GM19438 (cell line): ENCODE measurements around the gene RPS21.
"Not testable (repeated sequence)": the region's sequence is repeated elsewhere in the genome, so short reads cannot be mapped to it uniquely, and the experiment has no call there.

Experiments
- ATAC-seq: cut with Tn5 transposase; IDR thresholded peaks from one replicate; pipeline ENCODE4 v1.9.1; 2021; ENCODE audit warnings: low read depth; ENCODE audit not compliant: unreplicated experiment

The RPS21 gene

GRCh38 chr20:62363920-62364851, 22.7 kb upstream of the RPS21 start:
- no peak for ATAC-seq

GRCh38 chr20:62364911-62365736, 21.8 kb upstream of the RPS21 start:
- no peak for ATAC-seq

DNA sequence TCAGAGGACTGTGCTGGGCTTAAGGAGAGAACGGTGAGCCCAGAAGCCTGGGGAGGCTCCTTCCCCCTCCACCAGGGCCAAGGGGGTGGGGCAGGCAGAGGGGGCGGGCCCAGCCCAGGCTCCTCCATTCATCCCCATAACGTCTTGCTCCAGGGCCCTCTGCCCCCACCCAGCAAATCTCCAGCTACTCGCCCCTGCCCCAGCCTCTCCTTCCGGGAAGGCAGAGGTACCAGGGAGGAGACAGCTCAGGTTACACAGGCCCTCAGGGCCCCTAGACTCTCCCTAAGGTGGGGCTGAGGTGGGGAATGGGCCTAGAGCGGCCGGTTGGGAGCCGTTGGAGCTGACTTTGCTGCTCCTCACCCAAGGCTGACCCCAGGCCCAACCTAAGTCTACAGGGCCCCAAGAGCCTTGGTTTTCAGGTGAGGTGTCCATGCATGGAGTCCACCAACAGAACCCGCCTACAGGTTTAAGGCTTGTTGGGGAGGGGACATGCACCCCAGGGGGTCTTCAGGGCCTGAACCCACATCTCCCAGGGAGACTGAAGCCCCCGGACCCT, 21.0 kb upstream of the RPS21 start:
- no peak for ATAC-seq

DNA sequence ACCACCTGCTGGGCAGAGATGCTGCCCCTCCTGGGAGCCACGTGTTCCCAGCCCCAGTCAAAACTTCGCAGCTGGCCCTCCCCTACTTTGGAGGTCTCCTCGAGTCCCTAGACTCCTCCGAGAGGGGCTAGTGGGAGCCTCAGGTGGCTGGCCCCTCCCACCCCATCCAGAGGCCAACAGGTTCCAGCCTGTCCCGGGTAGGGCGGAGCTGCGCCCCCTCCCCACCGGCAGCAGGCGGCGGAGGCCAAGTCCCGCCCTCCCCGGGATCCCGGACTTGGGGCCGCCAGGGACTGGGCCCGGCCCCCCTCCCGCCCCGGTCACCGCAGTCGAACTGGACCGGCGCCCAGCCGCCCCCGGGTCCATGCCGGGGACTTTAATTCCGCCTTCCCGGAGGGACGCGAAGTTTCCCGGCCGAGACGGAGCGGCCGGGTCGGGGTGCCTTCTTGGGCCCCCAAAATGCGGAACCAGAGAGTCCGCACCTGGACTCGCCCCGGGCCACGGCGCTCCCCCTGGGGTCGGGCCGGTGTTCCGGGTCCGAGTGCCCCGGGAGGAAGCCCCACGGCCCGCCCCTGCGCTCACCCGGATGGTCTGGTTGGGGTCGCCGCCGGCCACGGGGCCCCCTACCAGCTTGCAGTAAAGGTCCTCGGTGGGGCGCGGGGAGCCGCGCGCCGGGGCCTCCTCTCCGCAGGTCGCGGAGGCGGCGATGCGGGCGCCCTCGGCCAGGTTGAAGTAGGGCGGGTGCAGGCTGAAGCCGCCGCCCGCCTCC, 20.4 kb upstream of the RPS21 start:
- no peak for ATAC-seq

- no peak for ATAC-seq
These were observed 19.7 kb upstream of the RPS21 start, which contains the start of gene LAMA5 for GRCh38 chr20:62367136-62367632. Gene LAMA5, minus strand, starts transcription at chr20:62367312. Its CDS starts 67 bp downstream, at chr20:62367245.

DNA sequence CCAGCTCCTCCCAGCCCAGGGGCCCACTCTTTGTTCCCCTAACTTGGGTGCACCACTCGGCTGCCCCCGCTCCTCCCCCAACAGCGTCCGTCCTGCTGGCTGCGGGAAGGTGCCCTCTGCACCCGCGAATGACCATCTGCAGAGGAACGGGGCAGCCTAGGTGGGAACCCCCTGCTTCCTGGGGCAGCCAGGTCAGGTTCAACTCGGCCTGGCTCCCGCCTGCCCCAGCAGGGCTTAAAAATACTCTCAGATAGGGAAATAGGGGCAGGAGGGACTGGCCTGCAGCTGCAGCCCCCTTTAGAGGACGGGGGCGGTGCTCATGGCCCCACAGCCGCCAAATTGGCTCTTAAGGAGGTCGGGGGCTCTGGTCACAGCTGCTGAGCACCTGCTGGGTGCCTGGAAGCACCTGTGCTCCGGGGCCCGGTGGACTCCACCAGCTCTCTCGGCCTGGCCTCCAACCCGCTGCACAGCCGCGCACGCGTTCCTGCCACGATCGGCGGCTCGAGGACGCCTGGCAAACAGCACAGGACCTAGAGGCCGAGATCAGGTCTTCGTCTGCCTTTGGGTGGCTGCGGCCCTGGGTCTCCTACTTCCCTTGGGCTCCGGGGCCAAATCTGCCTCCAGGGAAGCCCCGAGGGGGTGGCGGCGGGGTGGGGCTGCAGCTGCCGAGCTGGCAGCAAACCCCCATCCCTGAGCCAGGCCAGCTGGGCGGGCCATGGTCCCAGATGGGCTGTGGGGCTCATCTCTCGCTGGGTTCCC, 19.1 kb upstream of the RPS21 start:
- no peak for ATAC-seq

- ATAC-seq = no peak
These were observed 18.4 kb upstream of the RPS21 start for GRCh38 chr20:62368392-62368975.

DNA sequence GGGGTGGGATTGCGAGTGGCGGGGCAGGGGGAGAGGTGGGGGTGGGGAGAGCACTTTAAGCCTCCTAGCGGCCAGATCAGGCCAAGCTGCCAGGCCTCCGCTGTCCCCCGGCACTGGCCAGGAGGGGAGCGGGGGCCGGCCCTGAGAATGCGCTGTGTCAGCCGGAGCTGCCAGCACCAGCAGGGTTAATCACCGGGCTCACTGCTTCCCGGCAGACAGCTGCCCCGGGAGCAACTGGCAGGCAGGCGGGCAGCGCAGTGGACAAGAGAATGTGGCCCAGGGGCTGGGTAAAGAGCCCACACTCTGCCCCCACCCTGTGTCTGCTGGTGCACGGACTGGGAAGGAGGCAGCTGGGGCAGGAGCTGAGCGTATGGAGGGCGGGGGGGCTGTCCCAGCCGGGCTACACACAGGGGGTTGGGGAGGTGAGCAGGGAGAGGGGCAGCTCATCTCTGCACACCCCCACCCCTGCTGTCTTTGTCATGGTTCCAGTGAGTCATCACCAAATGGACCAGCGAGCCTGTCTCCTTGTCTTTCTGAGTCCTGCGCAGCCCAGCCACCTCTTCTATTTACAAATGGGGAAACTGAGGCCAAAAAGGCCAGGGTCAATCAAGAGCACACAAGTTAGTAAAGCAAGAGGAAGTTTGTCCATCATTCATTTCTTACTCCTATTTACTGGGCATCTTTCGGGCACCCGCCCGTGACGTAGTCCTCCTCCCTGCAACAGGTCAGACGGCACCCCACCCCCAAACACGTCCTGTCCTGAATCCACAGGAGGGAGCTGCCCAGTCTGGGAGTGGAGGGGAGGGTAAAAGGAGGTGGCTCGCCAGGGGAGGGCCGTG, 17.7 kb upstream of the RPS21 start:
- no peak for ATAC-seq

DNA sequence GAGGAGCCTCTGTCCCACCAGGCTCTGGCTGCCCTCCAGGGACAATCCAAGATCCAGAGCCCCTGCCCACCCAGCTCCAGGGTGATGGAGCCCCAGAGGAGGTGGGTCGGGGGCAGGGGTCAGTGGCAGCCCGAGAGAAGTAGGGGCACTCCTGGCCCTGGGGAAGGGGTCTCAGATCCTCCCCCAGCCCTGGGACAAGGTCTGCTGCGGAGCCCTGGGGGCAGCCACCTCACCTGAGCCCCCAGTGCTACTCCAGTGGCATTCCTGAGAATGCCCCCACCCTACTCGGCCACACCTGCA, 17.1 kb upstream of the RPS21 start:
- ATAC-seq = no peak

- no peak for ATAC-seq
These were observed 16.6 kb upstream of the RPS21 start for GRCh38 chr20:62370115-62370806.

DNA sequence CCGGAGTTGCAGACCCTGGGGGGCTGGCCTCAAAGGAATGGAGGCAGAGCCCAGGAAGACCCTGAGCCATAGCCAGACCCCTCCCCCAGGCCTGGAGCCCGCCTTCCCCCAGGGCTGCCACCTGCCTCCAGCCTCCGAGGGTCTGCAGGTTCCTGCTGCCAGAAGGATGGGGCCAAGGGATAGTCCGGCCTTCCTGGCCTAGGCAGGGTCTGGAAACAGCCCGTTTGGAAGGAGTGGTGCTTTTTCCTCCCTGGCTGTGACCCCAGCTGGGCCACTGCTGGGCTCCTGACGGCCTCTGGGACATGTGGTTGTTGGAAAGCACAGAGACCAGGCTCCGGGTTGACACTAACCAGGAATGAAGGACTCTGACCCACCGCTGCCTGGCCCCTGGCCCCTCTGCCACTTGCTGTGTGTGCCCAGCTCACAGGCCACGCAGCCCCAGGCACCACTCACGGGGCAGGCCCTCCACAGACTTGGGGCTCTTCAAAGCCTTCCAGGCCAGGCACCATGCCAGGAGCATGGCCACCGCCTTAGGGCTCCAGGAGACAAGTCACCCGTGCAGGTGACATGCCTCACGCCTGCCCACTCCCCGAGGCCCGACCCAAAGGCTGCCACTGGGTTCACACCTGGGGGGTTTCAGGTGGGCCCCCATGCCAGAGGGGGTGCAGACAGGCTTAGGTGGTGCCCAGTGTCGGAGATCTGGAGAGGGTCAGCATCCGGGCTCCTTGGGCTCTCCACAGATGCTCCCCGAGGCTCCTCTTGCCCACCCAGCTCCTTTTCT, 15.9 kb upstream of the RPS21 start:
- no peak for ATAC-seq

- ATAC-seq = no peak
These were observed 15.3 kb upstream of the RPS21 start for GRCh38 chr20:62371588-62372041.

DNA sequence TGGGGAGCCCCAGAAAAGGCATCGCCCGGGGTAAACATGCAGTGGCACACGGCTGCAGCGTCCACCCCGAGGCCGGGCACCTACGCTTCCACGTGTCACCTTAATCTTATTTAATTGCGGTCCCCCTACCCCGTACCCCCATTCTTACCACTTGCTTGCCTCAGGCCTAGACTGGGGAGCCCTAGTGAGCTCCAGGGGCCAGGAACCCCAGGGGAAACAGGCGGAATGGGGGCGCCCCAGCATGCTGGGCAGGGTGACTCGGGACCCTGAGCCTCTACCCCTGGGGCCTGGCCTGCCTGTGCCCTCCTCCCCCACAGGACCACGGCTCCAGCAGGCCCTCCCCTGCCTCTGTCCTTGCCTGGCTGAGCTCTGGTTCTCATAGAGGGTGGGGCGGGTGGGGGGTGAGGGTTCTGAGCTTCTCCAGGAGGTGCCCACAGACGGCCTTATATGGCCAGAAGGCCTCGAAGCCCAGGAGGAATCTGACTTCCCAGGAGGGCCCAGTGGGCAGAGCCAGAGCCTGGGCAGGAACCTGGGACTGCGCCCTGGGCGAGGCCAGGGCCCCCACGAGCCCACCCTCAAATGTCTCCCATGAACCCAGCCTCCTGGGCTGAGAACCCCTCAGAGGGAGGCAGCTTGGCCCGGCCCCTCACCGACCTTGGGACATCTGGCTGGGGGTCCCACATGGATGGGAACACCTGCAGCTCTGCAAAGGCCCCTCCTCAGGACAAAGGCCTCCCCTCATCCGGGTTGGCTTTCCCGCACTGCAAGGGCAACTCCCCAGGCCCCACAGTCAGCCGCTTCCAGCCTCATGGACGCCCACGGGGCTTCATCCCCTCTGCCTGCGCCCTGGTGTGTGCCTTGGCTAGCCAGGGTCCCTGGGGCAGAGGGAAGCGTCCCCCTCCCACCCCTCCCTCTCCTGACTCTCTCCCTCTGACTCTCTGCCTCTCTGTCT, 14.6 kb upstream of the RPS21 start:
- no peak for ATAC-seq

DNA sequence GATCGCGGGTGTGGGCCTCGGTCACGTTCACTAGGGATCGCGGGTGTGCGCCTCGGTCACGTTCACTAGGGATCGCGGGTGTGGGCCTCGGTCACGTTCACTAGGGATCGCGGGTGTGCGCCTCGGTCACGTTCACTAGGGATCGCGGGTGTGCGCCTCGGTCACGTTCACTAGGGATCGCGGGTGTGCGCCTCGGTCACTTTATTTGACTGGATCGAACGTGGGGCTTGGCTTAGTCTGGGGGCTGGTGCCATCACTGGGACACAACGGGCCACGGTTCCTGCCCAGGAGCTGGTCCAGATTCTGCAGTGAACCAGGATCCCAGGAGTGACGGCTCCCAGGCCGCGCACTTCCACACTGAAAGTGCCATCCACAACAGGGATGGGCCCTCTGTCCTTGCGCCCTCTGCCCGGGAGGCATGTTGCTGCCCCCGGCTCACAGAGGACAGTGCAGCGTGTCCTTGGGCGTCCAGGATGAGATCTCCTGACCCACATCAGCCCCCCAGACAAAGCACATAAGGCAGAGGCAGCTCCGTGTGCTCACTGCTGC, 13.2 kb upstream of the RPS21 start:
- ATAC-seq = not testable (repeated sequence)

- ATAC-seq = no peak
These were observed 12.4 kb upstream of the RPS21 start for GRCh38 chr20:62374331-62375152.
